Neural crest cell (in vitro differentiated cells): ENCODE data around the gene ZNF79. TPM values are rescaled to one million over a fixed set of nuclear protein-coding genes. Genes with fewer than 3 reads are reported as not detected.
A peak's percentile ranks its signal among the peaks of the same experiment; 100 is the strongest.

Experiments used
- DNase-seq: peaks from one replicate; pipeline ENCODE4 v3.0.0; 2021; ENCODE audit warnings: low read depth, mixed read lengths, low spot score
- H3K27ac Mint-ChIP-seq: one replicate; pipeline ENCODE4 v1.8.0; 2021; ENCODE audit warnings: mild to moderate bottlenecking, mixed read lengths; ENCODE audit not compliant: unreplicated experiment
- H3K27me3 Mint-ChIP-seq: 2 replicates; pipeline ENCODE4 v1.8.0; 2021; ENCODE audit warnings: low read depth, mild to moderate bottlenecking, mixed read lengths
- H3K36me3 Mint-ChIP-seq: 2 replicates; pipeline ENCODE4 v1.8.0; 2021; ENCODE audit warnings: low read depth, mild to moderate bottlenecking, mixed read lengths
- H3K4me1 Mint-ChIP-seq: 2 replicates; pipeline ENCODE4 v1.8.0; 2021; ENCODE audit warnings: mixed read lengths
- H3K4me3 Mint-ChIP-seq: one replicate; pipeline ENCODE4 v1.8.0; 2021; ENCODE audit warnings: mild to moderate bottlenecking, mixed read lengths
- H3K9me3 Mint-ChIP-seq: 2 replicates; pipeline ENCODE4 v1.8.0; 2021; ENCODE audit warnings: mixed read lengths
- CTCF ChIP-seq: fragments of 200-600 bp; sonication (generic); conservative IDR thresholded peaks from 2 replicates; pipeline ENCODE4 v1.5.0; 2021; ENCODE audit warnings: antibody characterized with exemption, mild to moderate bottlenecking
- total RNA-seq: library from RNA; stranded (reverse); gene quantifications from 2 replicates; pipeline ENCODE4 v1.2.1, GENCODE V29; 2021

Gene ZNF79
- total RNA-seq, 1 donor from 2014 or later = 13.2 TPM

DNA sequence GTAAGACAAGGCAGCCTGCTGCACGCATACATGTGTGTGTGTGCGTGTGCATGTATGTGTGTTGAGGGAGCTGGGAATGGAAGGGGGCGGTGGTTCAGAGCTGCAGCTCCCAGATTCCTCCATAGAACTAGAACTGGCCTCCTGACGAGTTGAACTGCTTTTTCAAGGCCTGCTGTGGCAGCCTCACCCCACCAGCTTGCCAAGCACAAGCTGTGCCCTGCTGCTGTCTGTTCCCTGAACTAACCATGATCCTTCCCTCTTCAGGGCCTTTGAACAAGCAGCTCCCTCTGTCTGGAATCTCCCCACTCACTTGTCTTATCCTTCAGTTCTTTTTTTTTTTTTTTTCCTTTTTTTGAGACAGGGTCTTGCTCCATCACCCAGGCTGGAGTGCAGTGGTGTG is 49.8 kb downstream of the ZNF79 start:
- peaks cover 2% of the 10 kb centered on the region for H3K36me3 Mint-ChIP-seq
- no peaks in the 10 kb centered on the region for H3K9me3 Mint-ChIP-seq
- peak overlapping the region; percentile 4 for H3K27ac Mint-ChIP-seq
- H3K4me1 Mint-ChIP-seq = no peaks in the 10 kb centered on the region
- TF ChIP-seq CTCF = no peak
- H3K4me3 Mint-ChIP-seq = no peak overlapping the region
- H3K27me3 Mint-ChIP-seq = no peaks in the 10 kb centered on the region
- DNase-seq = no peak

- no peak for TF ChIP-seq CTCF
- Mint-ChIP-seq H3K27ac (no peak overlapping the region), H3K9me3 (no peaks in the 10 kb centered on the region), H3K27me3 (no peaks in the 10 kb centered on the region), H3K36me3 (peaks cover 2% of the 10 kb centered on the region), H3K4me1 (no peaks in the 10 kb centered on the region), H3K4me3 (no peak overlapping the region)
- DNase-seq = no peak
Observed at GRCh38 chr9:127474592-127474991, 50.4 kb downstream of the ZNF79 start.

- Mint-ChIP-seq H3K36me3 (no peaks in the 10 kb centered on the region), H3K4me3 (no peak overlapping the region), H3K27ac (no peak overlapping the region), H3K9me3 (no peaks in the 10 kb centered on the region), H3K27me3 (no peaks in the 10 kb centered on the region), H3K4me1 (no peaks in the 10 kb centered on the region)
- TF ChIP-seq CTCF = no peak
- no peak for DNase-seq
Observed at GRCh38 chr9:127479507-127480081, 55.4 kb downstream of the ZNF79 start.

DNA sequence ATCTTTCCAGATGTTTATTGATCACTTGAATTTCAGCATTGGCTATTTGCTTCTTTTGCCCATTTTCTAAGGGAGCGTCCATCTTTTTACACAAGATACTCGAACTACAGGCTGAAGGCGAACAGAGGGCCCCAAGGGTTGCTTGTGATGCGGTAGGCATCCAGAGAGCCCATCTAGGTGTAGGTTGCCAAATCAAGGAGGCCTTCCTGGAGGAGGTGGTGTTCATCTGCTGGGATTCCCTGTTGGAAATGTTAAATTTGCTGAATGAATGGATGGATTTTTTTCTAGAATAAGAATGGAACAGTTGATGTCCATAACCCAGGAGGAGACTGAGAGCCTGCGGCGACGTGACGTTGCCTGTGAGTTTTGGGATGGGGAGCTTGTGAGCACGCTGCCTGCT is 58.5 kb downstream of the ZNF79 start:
- no peak overlapping the region for H3K27ac Mint-ChIP-seq
- H3K36me3 Mint-ChIP-seq = no peaks in the 10 kb centered on the region
- H3K4me1 Mint-ChIP-seq = no peaks in the 10 kb centered on the region

GRCh38 chr9:127485995-127486394 is 61.8 kb downstream of the ZNF79 start:
- H3K4me1 Mint-ChIP-seq = peaks cover 8% of the 10 kb centered on the region
- TF ChIP-seq CTCF = no peak
- H3K4me3 Mint-ChIP-seq = no peak overlapping the region
- no peaks in the 10 kb centered on the region for H3K36me3 Mint-ChIP-seq
- no peak overlapping the region for H3K27ac Mint-ChIP-seq
- no peaks in the 10 kb centered on the region for H3K9me3 Mint-ChIP-seq
- no peak for DNase-seq
- H3K27me3 Mint-ChIP-seq = no peaks in the 10 kb centered on the region

More for the DNA sequence above, 58.5 kb downstream of the ZNF79 start:
- Mint-ChIP-seq H3K4me3 (no peak overlapping the region), H3K9me3 (no peaks in the 10 kb centered on the region), H3K27me3 (no peaks in the 10 kb centered on the region)
- no peak for TF ChIP-seq CTCF
- no peak for DNase-seq
